PFSK-1 (cell line): ENCODE data around the gene FER1L5.

Source experiments
- POLR2AphosphoS5 ChIP-seq: IDR thresholded peaks from 2 replicates; pipeline ENCODE4 v1.6.1; 2012; ENCODE audit warnings: low read depth, mild to moderate bottlenecking, control low read depth, low read length, moderate library complexity
- SIN3A ChIP-seq: IDR thresholded peaks from 2 replicates; pipeline ENCODE4 v1.6.1; 2012; ENCODE audit warnings: mild to moderate bottlenecking, low read length, moderate library complexity, borderline replicate concordance; ENCODE audit not compliant: insufficient read depth
- TF ChIP-seq, protein P1 (sequence below), 2 experiments: IDR thresholded peaks; 2 replicates each; pipeline versions ENCODE4 v1.6.1 to v1.8.0; 2011 to 2012; ENCODE audit warnings: low read depth in 2 of 2, low read length in 2 of 2, control low read depth in 1 of 2, inconsistent platforms in 1 of 2, mild to moderate bottlenecking in 1 of 2, moderate library complexity in 1 of 2; ENCODE audit not compliant: insufficient read depth in 1 of 2

DNA sequence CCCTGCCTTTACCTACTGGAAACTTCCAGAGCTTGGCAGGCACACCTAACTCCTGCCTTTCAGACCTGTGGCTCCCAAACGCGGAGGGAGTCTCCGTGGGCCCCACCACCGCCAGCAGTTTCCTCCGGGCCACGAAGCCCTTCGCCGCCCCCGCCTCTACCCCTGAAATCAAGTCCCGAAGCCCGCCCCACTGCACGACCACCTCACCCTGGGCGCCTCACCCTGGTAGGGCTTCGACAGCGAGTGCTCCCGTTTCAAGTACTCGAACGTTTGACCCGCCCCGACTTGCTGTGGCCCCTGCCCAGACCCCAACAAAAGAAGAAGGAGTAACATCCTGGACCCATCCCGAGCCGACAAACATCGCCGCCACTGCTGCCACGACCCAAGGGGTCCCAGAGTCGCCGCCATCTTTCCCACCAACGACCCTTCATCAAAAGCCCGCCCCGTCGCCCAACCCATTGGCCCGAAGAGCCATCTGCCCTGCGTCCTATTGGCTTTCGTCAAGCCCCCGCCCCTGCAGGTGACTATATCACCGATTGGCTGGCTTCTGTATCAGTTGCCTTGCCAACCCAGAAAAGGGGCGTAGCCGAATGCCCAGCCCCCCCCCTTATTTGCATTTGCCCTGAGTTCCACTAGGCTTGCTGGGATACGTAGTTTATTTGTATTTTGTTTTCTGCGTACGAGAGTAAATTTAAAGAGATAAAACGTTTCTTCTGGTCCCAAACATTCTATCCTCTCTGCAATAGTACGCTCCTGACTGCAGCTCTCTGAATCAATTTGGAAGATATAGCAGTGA is 97.3 kb downstream of the FER1L5 start, which contains the start of gene LMAN2L:
- TF ChIP-seq SIN3A (0 out of 2 replicates have a peak, but pooled peaks have one; percentile 44), POLR2AphosphoS5 (peak; percentile 85; the same call in 1 of the 2 replicates)
- TF ChIP-seq, protein P1, sequence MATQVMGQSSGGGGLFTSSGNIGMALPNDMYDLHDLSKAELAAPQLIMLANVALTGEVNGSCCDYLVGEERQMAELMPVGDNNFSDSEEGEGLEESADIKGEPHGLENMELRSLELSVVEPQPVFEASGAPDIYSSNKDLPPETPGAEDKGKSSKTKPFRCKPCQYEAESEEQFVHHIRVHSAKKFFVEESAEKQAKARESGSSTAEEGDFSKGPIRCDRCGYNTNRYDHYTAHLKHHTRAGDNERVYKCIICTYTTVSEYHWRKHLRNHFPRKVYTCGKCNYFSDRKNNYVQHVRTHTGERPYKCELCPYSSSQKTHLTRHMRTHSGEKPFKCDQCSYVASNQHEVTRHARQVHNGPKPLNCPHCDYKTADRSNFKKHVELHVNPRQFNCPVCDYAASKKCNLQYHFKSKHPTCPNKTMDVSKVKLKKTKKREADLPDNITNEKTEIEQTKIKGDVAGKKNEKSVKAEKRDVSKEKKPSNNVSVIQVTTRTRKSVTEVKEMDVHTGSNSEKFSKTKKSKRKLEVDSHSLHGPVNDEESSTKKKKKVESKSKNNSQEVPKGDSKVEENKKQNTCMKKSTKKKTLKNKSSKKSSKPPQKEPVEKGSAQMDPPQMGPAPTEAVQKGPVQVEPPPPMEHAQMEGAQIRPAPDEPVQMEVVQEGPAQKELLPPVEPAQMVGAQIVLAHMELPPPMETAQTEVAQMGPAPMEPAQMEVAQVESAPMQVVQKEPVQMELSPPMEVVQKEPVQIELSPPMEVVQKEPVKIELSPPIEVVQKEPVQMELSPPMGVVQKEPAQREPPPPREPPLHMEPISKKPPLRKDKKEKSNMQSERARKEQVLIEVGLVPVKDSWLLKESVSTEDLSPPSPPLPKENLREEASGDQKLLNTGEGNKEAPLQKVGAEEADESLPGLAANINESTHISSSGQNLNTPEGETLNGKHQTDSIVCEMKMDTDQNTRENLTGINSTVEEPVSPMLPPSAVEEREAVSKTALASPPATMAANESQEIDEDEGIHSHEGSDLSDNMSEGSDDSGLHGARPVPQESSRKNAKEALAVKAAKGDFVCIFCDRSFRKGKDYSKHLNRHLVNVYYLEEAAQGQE (IDR thresholded peaks at IDR 0.05; ENCODE audit: insufficient read depth in 1 of 2, low read depth in 2 of 2, low read length in 2 of 2) = no peak
